GM23338 (cell line): ENCODE data around the gene KCTD8. TPM values are rescaled to one million over a fixed set of nuclear protein-coding genes. Genes with fewer than 3 reads are reported as not detected.

ENCODE experiments used
- ATAC-seq: fragments of 200-7000 bp; cut with Tn5 transposase; 3 replicates; pipeline ENCODE4 v1.9.1; 2020
- DNase-seq: peaks from one replicate; pipeline ENCODE4 v3.0.0-alpha.2; 2015; ENCODE audit warnings: low spot score
- H2AFZ ChIP-seq: fragments of 200-600 bp; sonication (generic); 2 replicates; pipeline ENCODE4 v1.8.0; 2016; ENCODE audit warnings: antibody characterized with exemption, mild to moderate bottlenecking, moderate library complexity
- H3F3A ChIP-seq: fragments of 200-600 bp; sonication (generic); replicated peaks from 2 replicates; pipeline ENCODE4 v1.8.0; 2017; ENCODE audit warnings: antibody characterized with exemption, mixed run types, low read depth
- H3K27ac ChIP-seq: fragments of 200-600 bp; sonication (generic); 2 replicates; pipeline ENCODE4 v1.6.1; 2016; ENCODE audit warnings: low read depth
- H3K27me3 ChIP-seq: fragments of 200-600 bp; sonication (generic); 2 replicates; pipeline ENCODE4 v1.8.0; 2016; ENCODE audit warnings: mild to moderate bottlenecking, mixed run types, moderate library complexity; ENCODE audit not compliant: insufficient read depth
- H3K36me3 ChIP-seq: fragments of 200-600 bp; sonication (generic); 2 replicates; pipeline ENCODE4 v1.8.0; 2016; ENCODE audit warnings: mild to moderate bottlenecking; ENCODE audit not compliant: insufficient read depth
- H3K4me1 ChIP-seq: fragments of 200-600 bp; sonication (generic); 2 replicates; pipeline ENCODE4 v1.8.0; 2016; ENCODE audit warnings: mild to moderate bottlenecking, moderate library complexity; ENCODE audit not compliant: insufficient read depth
- H3K4me2 ChIP-seq: fragments of 200-600 bp; sonication (generic); 2 replicates; pipeline ENCODE4 v1.7.1; 2017; ENCODE audit warnings: mixed run types
- H3K4me3 ChIP-seq: fragments of 200-600 bp; sonication (generic); 2 replicates; pipeline ENCODE4 v1.6.1; 2016; ENCODE audit warnings: mixed run types
- H3K79me2 ChIP-seq: fragments of 200-600 bp; sonication (generic); replicated peaks from 2 replicates; pipeline ENCODE4 v1.8.0; 2017; ENCODE audit warnings: mild to moderate bottlenecking; ENCODE audit not compliant: insufficient read depth
- H3K9me2 ChIP-seq: fragments of 200-600 bp; sonication (generic); 2 replicates; pipeline ENCODE4 v1.8.0; 2017; ENCODE audit not compliant: insufficient read depth
- H4K20me1 ChIP-seq: fragments of 200-600 bp; sonication (generic); replicated peaks from 2 replicates; pipeline ENCODE4 v1.8.0; 2017; ENCODE audit warnings: mild to moderate bottlenecking; ENCODE audit not compliant: insufficient read depth
- H3K27ac Mint-ChIP-seq: 2 replicates; pipeline ENCODE4 v1.8.0; 2020; ENCODE audit warnings: inconsistent platforms, mild to moderate bottlenecking, moderate library complexity, mixed read lengths
- H3K27me3 Mint-ChIP-seq: 3 replicates; pipeline ENCODE4 v1.8.0; 2022; ENCODE audit warnings: low read depth, mild to moderate bottlenecking, moderate library complexity, mixed read lengths, inconsistent platforms; ENCODE audit not compliant: insufficient read depth, poor library complexity
- H3K36me3 Mint-ChIP-seq: 3 replicates; pipeline ENCODE4 v1.8.0; 2021; ENCODE audit warnings: low read depth, mild to moderate bottlenecking, inconsistent platforms, moderate library complexity, mixed read lengths
- H3K4me1 Mint-ChIP-seq: 3 replicates; pipeline ENCODE4 v1.8.0; 2020; ENCODE audit warnings: mild to moderate bottlenecking, inconsistent platforms, mixed read lengths
- H3K4me3 Mint-ChIP-seq: 3 replicates; pipeline ENCODE4 v1.8.0; 2021; ENCODE audit warnings: moderate library complexity, mild to moderate bottlenecking, inconsistent platforms, mixed read lengths
- H3K9me3 Mint-ChIP-seq: 3 replicates; pipeline ENCODE4 v1.8.0; 2020; ENCODE audit warnings: moderate library complexity, mild to moderate bottlenecking, inconsistent platforms, mixed read lengths
- JUNB ChIP-seq: IDR thresholded peaks from one replicate; pipeline ENCODE4 v1.6.1; 2016; ENCODE audit warnings: antibody characterized with exemption; ENCODE audit not compliant: unreplicated experiment
- POLR2AphosphoS5 ChIP-seq: IDR thresholded peaks from 2 replicates; pipeline ENCODE4 v1.6.1; 2016; ENCODE audit warnings: antibody characterized with exemption, low read depth
- STAT1 ChIP-seq: IDR thresholded peaks from one replicate; pipeline ENCODE4 v1.6.1; 2016; ENCODE audit warnings: antibody characterized with exemption; ENCODE audit not compliant: unreplicated experiment
- polyA plus RNA-seq: library from polyadenylated mRNA; unstranded; fragments of >200 nt; fragmentation: Nextera tagmentation; extraction: Ambion mirVana; gene quantifications from 2 replicates; pipeline ENCODE4 v1.2.1, GENCODE V29; 2016
- total RNA-seq: library from RNA; depleted of rRNA; stranded (reverse); fragments of >200 nt; shearing (Covaris generic); gene quantifications from 2 replicates; pipeline ENCODE4 v1.2.3, GENCODE V29; 2014
- TF ChIP-seq, protein P1 (sequence below), 2 experiments: fragments of 200-600 bp in 1 of 2; sonication (generic) in 1 of 2; conservative IDR thresholded peaks; 2 replicates each; pipeline versions ENCODE4 v1.5.1 to v1.6.1; 2016 to 2017; ENCODE audit warnings: antibody characterized with exemption in 2 of 2, low read depth in 2 of 2, mild to moderate bottlenecking in 2 of 2, moderate library complexity in 1 of 2
- TF ChIP-seq, protein P2 (sequence below): IDR thresholded peaks from 2 replicates; pipeline ENCODE4 v1.6.1; 2016; ENCODE audit warnings: antibody characterized with exemption
- TF ChIP-seq, protein P3 (sequence below): fragments of 250-450 bp; sonication (Bioruptor Pico); IDR thresholded peaks from 2 replicates; pipeline ENCODE4 v1.5.0; 2020; ENCODE audit warnings: mild to moderate bottlenecking, moderate library complexity

The KCTD8 gene
- total and polyA plus RNA-seq, 2 experiments from 2014 or later = 2.8 to 5.0 TPM

DNA sequence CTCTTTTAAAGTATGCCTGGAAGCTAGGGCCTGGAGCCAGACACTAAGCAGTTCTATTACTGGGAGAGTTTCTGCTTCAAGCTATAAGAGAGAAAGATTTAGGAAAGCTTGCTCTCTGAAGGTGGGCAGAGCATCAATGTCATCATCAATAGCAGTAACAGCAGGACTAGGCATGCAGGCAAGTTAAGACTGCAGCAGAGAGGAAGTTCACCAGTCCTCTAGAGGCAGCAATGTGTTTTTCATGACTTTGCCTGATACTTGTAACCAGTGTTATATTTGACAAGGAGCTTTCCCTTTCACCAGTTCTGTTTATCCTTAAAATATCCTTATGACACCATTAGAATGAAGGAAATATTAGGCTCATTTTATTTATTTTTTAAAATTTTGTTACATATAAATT lies 237.9 kb downstream of the KCTD8 start:
- no peaks in the 10 kb centered on the region for H3K27me3 ChIP-seq
- no peaks in the 10 kb centered on the region for H3F3A ChIP-seq
- Mint-ChIP-seq H3K27ac (no peak overlapping the region), H3K4me3 (no peak overlapping the region), H3K9me3 (no peaks in the 10 kb centered on the region), H3K27me3 (peaks cover 1% of the 10 kb centered on the region), H3K4me1 (no peaks in the 10 kb centered on the region; the same call in 2 of the 3 replicates), H3K36me3 (no peaks in the 10 kb centered on the region)
- H2AFZ ChIP-seq = no peak overlapping the region
- DNase-seq (peak; percentile 72), ATAC-seq (peak; percentile 87)
- H3K4me3 ChIP-seq = no peak overlapping the region
- TF ChIP-seq JUNB = no peak
- TF ChIP-seq, protein P1, sequence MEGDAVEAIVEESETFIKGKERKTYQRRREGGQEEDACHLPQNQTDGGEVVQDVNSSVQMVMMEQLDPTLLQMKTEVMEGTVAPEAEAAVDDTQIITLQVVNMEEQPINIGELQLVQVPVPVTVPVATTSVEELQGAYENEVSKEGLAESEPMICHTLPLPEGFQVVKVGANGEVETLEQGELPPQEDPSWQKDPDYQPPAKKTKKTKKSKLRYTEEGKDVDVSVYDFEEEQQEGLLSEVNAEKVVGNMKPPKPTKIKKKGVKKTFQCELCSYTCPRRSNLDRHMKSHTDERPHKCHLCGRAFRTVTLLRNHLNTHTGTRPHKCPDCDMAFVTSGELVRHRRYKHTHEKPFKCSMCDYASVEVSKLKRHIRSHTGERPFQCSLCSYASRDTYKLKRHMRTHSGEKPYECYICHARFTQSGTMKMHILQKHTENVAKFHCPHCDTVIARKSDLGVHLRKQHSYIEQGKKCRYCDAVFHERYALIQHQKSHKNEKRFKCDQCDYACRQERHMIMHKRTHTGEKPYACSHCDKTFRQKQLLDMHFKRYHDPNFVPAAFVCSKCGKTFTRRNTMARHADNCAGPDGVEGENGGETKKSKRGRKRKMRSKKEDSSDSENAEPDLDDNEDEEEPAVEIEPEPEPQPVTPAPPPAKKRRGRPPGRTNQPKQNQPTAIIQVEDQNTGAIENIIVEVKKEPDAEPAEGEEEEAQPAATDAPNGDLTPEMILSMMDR (conservative IDR thresholded peaks at IDR 0.05; ENCODE audit: low read depth in 2 of 2) = peak; percentile 31 to 49
- H3K36me3 ChIP-seq = no peaks in the 10 kb centered on the region
- H3K4me1 ChIP-seq = no peaks in the 10 kb centered on the region
- no peaks in the 10 kb centered on the region for H3K79me2 ChIP-seq
- no peak overlapping the region for H3K27ac ChIP-seq
- H3K4me2 ChIP-seq = no peak overlapping the region
- H3K9me2 ChIP-seq = peaks cover 3% of the 10 kb centered on the region; the same call in 1 of the 2 replicates
- H4K20me1 ChIP-seq = no peaks in the 10 kb centered on the region

DNA sequence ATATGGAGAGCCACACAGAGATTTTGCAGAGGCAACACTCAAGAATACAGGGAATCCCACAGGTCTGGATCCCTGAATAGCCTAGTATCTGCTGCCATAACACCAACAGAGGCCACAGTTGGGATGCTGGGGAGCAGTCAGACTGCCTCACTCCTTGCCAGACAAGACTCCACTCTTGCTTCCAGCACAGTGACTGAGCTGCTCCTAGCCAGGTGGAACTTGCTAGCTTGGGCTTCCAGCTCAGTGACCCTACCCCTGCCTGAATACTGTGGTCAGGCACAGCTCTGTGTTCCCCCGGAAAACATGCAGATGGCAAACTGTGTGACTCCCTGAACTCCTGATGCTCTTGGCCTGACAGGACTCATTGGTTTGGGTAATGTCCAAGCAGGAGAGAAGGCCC lies 251.8 kb downstream of the KCTD8 start:
- Mint-ChIP-seq H3K4me1 (no peaks in the 10 kb centered on the region; the same call in 2 of the 3 replicates), H3K27me3 (no peaks in the 10 kb centered on the region), H3K36me3 (peaks cover 25% of the 10 kb centered on the region), H3K4me3 (no peak overlapping the region), H3K9me3 (peaks cover 15% of the 10 kb centered on the region), H3K27ac (no peak overlapping the region)
- ATAC-seq (no peak), DNase-seq (no peak)
- H3K4me2 ChIP-seq = no peak overlapping the region
- H3K36me3 ChIP-seq = no peaks in the 10 kb centered on the region
- no peak overlapping the region for H3K27ac ChIP-seq
- no peaks in the 10 kb centered on the region for H3K27me3 ChIP-seq
- no peaks in the 10 kb centered on the region for H3K79me2 ChIP-seq
- H2AFZ ChIP-seq = no peak overlapping the region
- H3F3A ChIP-seq = no peaks in the 10 kb centered on the region
- TF ChIP-seq JUNB (no peak), POLR2AphosphoS5 (no peak)
- TF ChIP-seq, protein P2, sequence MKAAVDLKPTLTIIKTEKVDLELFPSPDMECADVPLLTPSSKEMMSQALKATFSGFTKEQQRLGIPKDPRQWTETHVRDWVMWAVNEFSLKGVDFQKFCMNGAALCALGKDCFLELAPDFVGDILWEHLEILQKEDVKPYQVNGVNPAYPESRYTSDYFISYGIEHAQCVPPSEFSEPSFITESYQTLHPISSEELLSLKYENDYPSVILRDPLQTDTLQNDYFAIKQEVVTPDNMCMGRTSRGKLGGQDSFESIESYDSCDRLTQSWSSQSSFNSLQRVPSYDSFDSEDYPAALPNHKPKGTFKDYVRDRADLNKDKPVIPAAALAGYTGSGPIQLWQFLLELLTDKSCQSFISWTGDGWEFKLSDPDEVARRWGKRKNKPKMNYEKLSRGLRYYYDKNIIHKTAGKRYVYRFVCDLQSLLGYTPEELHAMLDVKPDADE = no peak
- no peaks in the 10 kb centered on the region for H3K4me1 ChIP-seq
- no peak overlapping the region for H3K4me3 ChIP-seq
- no peaks in the 10 kb centered on the region for H4K20me1 ChIP-seq
- H3K9me2 ChIP-seq = no peaks in the 10 kb centered on the region; the same call in 1 of the 2 replicates

DNA sequence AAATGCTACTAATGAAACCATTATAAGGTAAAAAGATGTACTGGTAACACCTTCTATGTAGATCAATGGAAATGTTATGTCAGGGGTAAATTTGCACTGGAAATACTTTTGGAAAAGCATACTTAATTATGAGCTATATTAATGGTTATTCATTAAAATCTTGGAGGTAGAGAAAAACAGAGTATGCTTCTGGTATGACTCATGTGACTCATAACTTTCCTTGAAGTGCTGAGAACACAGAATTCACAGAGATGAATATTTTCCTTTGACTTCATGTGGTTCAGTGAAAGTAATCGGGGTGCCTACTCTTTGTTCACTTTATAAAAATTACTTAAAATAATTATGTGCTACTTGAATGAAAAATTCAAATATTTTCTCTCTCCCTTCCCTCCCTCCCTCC lies 254.2 kb downstream of the KCTD8 start:
- Histone ChIP-seq H3K4me2 (no peak overlapping the region), H4K20me1 (no peaks in the 10 kb centered on the region), H2AFZ (no peak overlapping the region), H3K27ac (no peak overlapping the region), H3K36me3 (no peaks in the 10 kb centered on the region), H3K9me2 (no peaks in the 10 kb centered on the region), H3K27me3 (no peaks in the 10 kb centered on the region), H3F3A (no peaks in the 10 kb centered on the region), H3K79me2 (no peaks in the 10 kb centered on the region), H3K4me1 (no peaks in the 10 kb centered on the region), H3K4me3 (no peak overlapping the region)
- Mint-ChIP-seq H3K4me3 (no peak overlapping the region), H3K27me3 (no peaks in the 10 kb centered on the region), H3K36me3 (peaks cover 22% of the 10 kb centered on the region), H3K27ac (no peak overlapping the region), H3K9me3 (peaks cover 12% of the 10 kb centered on the region), H3K4me1 (no peaks in the 10 kb centered on the region; the same call in 2 of the 3 replicates)
- ATAC-seq (no peak), DNase-seq (no peak)
- TF ChIP-seq, protein P3, sequence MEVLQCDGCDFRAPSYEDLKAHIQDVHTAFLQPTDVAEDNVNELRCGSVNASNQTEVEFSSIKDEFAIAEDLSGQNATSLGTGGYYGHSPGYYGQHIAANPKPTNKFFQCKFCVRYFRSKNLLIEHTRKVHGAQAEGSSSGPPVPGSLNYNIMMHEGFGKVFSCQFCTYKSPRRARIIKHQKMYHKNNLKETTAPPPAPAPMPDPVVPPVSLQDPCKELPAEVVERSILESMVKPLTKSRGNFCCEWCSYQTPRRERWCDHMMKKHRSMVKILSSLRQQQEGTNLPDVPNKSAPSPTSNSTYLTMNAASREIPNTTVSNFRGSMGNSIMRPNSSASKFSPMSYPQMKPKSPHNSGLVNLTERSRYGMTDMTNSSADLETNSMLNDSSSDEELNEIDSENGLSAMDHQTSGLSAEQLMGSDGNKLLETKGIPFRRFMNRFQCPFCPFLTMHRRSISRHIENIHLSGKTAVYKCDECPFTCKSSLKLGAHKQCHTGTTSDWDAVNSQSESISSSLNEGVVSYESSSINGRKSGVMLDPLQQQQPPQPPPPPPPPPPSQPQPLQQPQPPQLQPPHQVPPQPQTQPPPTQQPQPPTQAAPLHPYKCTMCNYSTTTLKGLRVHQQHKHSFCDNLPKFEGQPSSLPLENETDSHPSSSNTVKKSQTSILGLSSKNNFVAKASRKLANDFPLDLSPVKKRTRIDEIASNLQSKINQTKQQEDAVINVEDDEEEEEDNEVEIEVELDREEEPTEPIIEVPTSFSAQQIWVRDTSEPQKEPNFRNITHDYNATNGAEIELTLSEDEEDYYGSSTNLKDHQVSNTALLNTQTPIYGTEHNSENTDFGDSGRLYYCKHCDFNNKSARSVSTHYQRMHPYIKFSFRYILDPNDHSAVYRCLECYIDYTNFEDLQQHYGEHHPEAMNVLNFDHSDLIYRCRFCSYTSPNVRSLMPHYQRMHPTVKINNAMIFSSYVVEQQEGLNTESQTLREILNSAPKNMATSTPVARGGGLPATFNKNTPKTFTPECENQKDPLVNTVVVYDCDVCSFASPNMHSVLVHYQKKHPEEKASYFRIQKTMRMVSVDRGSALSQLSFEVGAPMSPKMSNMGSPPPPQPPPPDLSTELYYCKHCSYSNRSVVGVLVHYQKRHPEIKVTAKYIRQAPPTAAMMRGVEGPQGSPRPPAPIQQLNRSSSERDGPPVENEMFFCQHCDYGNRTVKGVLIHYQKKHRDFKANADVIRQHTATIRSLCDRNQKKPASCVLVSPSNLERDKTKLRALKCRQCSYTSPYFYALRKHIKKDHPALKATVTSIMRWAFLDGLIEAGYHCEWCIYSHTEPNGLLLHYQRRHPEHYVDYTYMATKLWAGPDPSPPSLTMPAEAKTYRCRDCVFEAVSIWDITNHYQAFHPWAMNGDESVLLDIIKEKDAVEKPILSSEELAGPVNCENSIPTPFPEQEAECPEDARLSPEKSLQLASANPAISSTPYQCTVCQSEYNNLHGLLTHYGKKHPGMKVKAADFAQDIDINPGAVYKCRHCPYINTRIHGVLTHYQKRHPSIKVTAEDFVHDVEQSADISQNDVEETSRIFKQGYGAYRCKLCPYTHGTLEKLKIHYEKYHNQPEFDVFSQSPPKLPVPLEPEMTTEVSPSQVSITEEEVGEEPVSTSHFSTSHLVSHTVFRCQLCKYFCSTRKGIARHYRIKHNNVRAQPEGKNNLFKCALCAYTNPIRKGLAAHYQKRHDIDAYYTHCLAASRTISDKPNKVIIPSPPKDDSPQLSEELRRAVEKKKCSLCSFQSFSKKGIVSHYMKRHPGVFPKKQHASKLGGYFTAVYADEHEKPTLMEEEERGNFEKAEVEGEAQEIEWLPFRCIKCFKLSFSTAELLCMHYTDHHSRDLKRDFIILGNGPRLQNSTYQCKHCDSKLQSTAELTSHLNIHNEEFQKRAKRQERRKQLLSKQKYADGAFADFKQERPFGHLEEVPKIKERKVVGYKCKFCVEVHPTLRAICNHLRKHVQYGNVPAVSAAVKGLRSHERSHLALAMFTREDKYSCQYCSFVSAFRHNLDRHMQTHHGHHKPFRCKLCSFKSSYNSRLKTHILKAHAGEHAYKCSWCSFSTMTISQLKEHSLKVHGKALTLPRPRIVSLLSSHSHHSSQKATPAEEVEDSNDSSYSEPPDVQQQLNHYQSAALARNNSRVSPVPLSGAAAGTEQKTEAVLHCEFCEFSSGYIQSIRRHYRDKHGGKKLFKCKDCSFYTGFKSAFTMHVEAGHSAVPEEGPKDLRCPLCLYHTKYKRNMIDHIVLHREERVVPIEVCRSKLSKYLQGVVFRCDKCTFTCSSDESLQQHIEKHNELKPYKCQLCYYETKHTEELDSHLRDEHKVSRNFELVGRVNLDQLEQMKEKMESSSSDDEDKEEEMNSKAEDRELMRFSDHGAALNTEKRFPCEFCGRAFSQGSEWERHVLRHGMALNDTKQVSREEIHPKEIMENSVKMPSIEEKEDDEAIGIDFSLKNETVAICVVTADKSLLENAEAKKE (CRISPR knock-in tag) = no peak
- TF ChIP-seq POLR2AphosphoS5 (no peak), STAT1 (no peak), JUNB (no peak)
